NCI-H748 (cell line): ENCODE results near the gene UTP3.
A peak's percentile ranks its signal among the peaks of the same experiment; 100 is the strongest.
"Not testable (repeated sequence)": the region's sequence is repeated elsewhere in the genome, so short reads cannot be mapped to it uniquely, and the experiment has no call there.

Experiments
- DNase-seq: peaks from one replicate; lab custom pipeline; 2025; ENCODE audit not compliant: unreplicated experiment; lab: John Stamatoyannopoulos, UW

The UTP3 gene

DNA sequence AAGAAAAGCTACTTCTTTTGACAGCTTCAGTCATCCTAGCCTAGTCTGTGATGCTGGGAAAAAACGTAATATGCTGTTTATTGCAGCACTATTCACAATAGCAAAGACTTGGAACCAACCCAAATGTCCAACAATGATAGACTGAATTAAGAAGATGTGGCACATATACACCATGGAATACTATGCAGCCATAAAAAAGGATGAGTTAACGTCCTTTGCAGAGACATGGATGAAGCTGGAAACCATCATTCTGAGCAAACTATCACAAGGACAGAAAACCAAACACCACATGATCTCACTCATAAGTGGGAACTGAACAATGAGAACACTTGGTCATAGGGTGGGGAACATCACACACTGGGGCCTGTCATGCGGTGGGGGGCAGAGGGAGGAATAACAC is 6.2 kb upstream of the UTP3 start:
- not testable (repeated sequence) for DNase-seq

DNA sequence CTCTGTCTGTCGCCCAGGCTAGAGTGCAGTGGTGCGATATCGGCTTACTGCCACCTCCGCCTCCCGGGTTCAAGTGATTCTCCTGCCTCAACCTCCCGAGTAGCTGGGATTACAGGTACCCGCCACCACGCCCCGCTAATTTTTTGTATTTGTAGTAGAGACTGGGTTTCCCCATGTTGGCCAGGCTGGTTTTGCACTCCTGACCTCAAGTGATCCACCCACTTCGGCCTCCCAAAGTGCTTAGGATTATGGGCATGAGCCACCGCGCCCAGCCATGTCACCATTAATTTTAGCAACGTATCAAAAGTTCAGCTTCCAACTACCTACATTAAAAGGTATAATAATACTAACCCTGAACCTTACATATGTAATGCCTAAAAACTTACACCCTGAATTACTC is 940 bp upstream of the UTP3 start:
- DNase-seq, result no peak

DNA sequence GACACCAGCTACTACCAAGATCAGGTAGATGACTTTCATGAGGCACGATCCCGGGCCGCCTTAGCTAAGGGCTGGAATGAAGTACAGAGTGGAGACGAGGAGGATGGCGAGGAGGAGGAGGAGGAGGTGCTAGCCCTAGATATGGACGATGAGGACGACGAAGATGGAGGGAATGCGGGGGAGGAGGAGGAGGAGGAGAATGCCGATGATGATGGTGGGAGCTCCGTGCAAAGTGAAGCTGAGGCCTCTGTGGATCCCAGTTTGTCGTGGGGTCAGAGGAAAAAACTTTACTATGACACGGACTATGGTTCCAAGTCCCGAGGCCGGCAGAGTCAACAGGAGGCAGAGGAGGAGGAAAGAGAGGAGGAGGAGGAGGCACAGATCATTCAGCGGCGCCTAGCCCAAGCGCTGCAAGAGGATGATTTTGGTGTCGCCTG is 481 bp downstream of the UTP3 start:
- DNase-seq, result peak; percentile 22

DNA sequence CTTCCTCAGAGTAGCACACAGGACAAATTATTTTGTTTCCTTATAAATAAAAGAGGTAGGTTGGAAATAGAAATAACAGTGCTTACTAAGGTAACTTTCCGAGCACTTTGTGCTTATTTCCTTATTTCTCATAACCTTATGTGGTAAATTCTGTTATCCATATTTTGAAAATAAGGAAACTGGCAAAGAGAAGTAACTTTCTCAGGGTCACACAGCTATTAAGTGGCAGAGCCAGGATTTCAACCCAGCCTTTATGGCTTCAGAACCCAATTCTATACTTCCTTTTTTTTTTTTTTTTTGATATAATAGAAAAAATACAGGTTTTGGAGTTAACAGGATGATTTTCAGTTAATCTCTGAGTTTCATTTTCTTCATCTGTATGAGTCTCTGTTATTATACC is 3.3 kb downstream of the UTP3 start:
- DNase-seq, result no peak

DNA sequence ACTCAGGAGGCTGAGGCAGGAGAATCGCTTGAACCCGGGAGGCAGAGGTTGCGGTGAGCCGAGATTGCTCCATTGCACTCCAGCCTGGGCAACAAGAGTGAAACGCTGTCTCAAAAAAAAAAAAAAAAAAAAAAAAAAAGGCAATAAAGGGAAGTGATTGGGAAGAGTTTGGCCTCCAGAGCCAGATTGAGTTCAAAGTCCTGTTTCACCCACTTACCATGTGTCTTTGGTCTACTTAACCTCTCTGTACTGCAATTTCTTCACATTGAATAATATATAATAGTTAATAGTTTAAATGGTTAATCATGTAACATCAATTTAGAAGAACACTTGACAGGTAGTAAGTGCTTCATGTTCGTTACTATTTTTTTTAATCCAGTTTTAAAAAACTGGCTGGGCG is 6.3 kb downstream of the UTP3 start:
- DNase-seq, result not testable (repeated sequence)

DNA sequence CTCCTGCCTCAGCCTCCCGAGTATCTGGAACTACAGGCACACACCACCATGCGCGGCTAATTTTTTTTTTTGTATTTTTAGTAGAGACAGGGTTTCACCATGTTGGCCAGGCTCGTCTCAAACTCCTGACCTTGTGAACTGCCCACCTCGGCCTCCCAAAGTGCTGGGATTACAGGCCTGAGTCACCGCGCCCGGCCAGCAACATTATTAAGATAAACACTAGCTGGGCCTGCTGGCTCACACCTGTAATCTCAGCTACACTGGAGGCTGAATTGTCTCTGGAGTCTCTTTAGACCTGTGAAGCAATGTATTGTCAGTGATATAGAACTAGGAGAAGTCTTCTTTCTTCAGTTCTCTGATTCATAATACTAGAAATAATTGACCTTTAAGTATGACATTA is 10.1 kb downstream of the UTP3 start:
- DNase-seq, result not testable (repeated sequence)

DNA sequence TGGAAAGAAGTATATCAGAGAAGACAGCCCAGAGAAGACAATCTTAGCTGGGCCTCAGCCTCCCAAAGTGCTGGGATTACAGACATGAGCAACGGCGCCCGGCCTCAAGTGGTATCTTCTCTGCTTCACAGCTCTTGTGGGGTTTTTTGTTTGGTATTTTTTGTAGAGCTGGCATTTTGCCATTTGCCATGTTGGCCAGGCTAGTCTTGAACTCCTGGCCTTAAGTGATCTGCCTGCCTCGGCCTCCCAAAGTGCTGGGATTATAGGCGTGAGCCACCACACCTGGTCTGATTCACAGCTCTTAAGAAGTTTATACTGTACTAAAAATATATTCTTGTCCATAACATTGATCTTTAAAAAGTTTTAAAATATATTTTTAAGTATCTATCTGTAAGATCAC is 12.4 kb downstream of the UTP3 start:
- no peak for DNase-seq

DNA sequence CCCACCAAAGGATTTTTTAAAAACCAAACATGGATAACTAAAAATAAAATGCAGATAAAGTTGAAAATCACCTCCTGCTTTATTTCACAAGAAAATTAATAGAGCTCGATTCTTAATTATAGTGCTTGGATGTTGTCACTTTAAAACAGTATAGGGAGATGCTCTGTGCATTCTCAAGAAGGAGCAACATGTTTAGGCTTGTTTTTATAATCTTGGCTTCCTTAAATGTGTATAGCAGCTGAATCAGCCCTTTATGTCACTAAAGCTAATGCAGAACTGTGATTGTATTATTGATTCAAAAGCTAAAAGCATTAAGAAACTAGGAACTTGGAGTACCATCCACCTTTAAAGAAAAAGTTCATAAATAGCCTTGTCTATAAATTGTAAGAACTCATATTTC is 12.9 kb downstream of the UTP3 start:
- DNase-seq, result no peak

DNA sequence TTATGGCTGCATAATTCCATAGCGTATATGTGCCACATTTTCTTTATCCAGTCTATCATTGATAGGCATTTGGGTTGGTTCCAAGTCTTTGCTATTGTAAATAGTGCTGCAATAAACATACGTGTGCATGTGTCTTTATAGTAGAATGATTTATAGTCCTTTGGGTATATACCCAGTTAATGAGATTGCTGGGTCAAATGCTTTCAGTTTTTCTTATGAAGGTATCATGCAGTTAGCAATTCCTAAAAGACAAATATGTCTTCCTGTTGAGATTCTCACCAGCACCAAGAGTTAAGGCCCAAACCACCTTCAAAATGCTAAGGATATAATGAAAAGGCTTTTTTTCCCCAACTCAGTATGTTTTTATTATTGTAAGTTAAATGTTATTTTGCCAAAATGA is 14.3 kb downstream of the UTP3 start:
- DNase-seq, result peak; percentile 11

DNA sequence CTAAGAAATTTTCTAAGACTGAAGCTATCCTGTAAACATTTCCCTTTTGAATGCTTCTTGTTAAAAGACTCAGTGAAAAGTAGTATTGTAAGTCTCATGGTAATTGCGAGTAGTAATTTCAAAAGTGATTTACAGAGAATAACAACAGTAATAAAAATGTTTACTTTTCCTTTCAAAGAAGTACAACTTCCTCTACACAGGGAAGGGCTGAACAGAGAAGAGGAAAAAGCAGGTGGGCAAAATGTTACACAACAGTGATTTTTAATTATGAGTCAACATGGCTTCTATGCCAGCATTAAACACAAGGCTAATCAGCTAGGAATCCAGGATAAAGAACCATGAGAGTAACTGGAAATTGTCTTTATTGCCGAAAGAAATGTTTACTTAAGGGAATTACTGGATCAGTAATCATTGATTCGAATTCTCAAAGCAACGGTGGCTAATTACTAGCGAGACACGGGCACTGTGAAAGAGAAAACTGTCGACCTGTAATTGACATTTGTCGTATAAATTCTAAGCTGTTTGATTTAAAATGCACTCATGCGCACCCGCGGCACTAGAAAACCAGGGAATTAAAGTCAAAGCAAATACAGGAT is 15.4 kb downstream of the UTP3 start:
- peak; percentile 92 for DNase-seq

DNA sequence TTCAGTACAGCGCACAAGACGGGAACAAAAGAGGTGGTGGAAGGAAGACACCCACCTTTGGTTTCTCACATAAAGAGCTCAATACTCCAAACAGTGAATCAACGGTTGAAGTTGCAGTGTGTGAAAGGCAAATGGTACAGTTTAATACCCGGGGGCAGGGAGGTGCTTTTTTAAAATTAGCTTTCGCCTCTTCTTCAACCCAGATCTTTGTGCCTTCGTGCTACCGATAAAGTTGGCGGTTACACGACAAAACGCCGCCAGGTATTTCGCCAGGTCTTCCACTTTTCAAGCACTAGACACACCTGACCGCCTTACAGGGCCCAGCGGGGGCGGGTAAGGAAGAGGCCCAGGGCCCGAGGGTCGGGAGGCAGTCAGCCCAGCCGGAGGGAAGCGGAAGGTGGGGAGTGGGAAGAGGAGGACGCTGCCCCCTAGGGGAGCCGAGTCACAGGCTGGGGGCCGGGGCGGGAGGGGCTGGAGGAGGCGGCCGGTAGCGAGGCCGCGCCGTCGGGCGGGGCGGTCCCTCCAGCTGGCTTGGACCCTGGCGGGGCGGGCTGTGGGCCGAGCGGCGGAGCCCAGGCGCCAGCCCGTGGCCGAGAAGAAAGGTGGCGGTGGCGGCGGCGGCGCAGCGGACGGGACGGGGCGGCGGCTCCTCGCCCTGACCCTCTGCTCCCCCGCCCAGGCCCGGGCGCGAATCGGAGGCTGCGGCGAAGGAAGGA is 16.0 kb downstream of the UTP3 start:
- peak; percentile 79 for DNase-seq

DNA sequence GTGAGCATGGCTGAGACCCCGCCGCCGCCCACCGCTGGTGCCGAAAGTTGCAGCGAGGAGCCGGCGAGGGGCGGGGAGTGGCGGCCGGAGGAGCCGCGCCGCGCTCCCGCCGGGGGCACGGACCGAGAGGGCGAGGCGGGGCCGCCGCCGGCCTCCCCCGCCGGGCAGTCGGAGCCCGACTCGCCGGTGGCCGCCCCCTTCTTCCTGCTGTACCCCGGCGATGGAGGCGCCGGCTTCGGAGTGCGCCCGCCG is 16.5 kb downstream of the UTP3 start:
- DNase-seq, result no peak

DNA sequence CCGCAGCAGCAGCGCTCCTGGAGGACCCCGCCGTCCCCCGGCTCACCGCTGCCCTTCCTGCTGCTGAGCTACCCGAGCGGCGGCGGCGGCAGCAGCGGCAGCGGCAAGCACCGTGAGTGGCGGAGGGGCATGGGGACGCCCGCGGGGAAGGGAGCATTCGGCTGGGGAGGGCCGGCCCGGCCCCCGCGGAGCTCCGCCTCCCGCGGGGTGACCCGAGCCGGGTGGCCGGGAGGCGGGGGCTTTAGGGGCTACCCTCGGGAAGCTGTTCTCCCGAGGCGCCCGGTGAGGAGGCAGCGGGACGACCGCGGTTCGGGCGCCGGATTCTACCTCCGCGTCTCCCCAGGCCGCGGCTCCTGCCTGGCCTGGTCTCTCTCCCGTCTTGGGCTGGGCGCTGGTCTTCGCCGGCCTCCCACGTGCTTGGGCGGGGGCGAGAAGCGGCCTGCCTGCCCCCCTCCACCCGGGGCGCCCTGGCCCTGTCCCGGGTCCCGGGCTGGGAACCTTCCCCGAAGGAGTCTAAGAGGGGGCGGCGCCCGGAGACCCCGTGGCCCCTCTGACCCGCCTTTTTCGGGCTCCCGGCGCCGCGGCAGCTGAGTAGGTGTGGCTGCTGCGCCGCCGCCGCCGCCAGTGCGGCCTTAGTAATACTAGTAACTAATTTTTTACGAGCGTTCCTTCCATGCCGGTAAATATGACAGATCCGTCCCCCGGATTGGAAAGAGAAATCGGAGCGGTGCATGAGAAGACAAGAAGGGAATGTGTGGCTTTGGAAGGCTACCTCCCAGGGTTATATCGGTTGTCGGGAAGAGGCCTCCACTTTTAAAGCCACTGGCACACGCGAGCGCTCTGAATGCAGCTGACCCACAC is 17.1 kb downstream of the UTP3 start:
- peak; percentile 69 for DNase-seq

DNA sequence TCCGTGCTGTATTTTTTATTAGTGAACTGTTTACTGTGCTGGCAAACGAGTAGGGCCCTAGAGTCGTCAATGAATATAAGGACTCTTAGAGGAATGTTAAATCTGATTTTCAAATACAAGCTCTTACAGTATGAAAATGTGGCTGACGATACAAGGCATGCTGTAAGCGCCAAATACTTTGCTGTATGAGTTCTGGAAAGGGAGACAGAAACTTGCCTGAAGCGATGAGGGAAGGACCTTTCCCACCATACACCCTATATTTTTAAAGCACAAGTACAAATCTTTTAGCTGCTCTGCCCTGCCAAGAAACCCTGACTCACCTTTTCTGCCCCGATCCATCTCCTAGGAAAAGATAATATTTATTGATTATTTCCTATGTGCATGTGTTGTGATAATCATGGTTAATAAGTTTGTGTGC is 17.7 kb downstream of the UTP3 start:
- DNase-seq, result no peak

DNA sequence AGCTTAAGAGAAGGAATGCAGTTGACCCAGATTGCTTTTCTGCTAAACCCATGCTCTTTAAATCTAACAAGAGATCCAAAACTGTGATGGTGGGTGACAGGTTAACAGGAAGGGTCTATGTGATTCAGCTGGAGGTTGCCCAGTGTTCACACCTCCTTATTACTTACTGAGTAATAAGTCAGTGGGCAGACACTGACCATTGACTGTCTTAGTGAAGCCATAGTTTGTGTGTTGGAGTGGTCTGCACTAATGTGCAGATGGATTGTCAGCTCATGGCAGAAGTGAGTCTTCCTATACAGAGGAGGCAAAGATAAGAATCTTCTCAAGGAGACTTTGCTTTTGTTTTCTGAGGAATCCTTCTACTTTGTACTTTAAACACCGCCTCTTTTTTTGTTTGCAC is 18.2 kb downstream of the UTP3 start:
- DNase-seq, result no peak

DNA sequence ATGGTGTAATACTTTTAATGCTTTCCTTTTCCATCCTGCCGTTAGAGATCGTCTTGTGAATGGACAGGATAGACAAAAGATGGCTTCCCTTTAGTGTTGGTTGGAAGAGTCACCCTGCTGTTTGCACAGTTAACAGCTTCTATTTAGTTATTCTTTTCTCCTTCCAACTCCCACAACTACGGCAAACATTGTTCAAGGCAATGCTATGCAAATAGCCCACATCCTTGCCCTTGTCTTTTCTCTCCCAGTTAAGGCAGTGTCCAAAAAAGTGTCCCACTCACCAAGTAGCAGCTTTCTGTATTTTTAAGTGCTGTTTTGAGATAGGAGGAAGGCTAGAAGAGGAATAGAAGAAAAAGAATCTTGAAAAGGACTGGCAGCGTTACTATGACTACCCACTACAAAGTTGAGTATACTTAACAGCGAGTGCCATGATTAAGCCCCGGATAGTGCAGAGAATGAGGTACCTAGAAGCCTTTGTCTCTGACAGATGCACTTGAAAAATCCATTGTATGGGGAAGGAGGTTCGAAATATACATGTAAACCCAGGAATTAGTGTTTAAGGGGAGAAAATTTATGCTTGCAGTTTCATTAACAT is 21.4 kb downstream of the UTP3 start:
- peak; percentile 45 for DNase-seq

DNA sequence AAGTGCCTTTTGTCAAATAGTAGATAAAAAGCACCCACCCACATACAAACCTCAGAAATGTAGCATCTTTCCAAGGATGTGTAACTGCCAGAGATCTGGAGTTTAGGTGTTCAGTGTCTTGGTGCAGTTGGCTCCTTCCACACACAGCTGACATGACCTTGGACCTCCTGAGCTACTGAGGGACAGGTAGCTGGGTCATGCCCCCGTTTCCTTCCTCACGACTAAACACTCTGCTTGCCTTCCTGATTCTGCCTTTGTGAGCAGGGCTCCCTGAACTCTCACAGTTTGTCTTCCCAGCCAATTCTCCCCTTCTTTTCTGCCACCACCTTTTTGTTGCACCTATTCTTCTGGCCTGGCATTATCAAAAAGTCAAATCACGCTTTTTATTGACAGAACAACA is 23.3 kb downstream of the UTP3 start:
- no peak for DNase-seq

DNA sequence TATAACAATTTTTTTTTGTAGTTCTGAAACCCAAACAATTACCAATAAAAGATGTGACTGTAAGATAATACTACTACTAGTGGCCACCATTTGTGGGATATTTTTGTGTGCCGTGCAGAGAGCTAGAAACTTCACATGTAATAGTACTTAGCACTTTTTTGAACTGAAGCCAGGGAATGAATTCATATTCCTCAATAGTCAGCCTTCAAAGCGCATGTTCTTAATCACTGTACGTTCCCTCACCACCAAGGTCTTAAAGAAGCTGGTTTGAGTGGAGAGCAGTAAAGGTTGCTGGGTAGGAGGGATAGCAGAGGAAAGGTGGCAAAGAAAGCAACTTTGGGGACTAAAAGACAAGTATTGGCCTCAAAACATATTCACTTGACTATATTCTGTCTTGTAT is 23.8 kb downstream of the UTP3 start:
- DNase-seq, result no peak

DNA sequence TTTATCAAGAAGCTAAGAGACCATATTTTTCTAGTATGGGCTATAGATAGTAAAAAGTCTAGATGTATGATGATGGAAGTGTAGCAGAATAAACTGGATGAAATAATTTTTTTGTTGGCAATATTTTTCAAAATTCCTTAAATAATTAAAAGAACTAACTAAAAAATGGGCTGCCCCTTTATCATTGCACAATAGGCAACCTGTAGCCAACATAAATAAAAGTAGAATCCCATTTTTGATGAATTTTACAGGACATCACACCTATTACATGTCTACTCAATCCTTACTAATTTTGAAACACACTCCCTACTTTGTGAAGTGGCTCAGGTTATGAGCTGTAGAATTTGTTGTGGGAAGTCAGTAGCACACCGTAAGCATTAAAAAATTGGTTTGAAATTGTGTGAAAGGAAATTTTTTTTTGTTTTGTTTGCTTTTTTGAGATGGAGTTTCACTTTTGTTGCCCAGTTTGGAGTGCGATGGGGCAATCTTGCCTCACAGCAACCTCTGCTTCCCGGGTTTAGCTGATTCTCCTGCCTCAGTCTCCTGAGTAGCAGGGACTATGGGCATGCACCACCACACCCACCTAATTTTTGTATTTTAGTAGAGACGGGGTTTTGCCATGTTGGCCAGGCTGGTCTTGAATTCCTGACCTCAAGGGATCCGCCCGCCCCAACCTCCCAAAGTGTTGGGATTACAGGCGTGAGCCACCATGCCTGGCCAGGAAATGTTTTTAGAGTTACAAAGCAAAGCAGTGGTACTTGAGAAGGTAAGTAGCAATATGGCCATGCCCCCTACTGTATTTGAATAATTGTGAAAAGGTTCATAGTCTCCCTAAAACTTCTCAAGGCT is 24.5 kb downstream of the UTP3 start:
- DNase-seq, result no peak

DNA sequence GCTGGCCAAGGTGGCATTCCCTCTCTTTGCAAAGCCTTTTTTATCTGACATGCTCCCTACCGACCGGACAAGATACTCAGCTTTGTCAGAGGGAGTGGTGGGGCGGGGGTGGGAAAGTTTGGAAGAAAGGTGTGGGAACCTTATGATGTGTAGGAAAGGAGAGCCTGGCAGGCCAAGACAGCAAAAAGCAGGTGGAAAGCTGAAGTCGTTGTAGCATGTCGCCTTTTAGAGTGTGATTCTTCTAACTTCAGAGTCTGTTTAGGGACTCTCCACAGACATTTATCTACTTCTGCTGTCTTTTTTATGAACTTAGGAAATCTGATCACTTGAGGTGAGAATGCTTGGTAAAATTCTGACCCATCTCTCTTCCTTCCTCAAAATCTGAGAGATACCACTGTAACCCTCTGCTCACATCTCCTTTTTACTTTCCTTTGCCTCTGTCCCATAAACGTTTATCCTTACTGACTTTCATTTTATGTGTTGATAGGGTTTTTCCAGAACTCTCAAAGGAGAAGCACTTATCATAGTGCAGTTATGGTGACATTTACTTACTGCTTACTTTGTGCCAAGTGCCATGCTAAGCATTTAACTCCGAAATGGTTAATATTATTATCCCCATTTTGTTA is 25.2 kb downstream of the UTP3 start:
- no peak for DNase-seq
